ENCODE data around the gene FAM187B.

The FAM187B gene

DNA sequence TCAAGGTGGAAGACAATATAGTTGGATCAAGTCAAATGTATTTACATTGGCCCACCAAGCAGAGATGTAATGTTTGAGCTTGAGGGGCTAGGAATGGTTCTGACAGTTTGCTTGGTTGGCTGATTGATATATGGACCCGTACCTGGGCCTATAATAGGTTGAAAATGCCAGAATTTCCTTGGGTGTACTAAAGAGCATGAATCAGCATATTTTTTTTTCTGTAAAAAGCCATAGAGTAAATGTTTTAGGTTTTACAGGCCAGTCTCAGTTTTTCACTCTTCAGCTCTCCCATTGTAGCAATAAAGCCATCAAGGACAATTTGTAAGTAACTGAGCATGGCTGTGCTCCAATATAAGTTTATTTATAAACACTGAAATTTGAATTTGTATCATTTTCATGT, 47.2 kb downstream of the FAM187B start:
- TF ChIP-seq, protein P1, sequence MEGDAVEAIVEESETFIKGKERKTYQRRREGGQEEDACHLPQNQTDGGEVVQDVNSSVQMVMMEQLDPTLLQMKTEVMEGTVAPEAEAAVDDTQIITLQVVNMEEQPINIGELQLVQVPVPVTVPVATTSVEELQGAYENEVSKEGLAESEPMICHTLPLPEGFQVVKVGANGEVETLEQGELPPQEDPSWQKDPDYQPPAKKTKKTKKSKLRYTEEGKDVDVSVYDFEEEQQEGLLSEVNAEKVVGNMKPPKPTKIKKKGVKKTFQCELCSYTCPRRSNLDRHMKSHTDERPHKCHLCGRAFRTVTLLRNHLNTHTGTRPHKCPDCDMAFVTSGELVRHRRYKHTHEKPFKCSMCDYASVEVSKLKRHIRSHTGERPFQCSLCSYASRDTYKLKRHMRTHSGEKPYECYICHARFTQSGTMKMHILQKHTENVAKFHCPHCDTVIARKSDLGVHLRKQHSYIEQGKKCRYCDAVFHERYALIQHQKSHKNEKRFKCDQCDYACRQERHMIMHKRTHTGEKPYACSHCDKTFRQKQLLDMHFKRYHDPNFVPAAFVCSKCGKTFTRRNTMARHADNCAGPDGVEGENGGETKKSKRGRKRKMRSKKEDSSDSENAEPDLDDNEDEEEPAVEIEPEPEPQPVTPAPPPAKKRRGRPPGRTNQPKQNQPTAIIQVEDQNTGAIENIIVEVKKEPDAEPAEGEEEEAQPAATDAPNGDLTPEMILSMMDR (IDR thresholded peaks at IDR 0.05; ENCODE audit: low read depth, low read length): no peak
- H3K4me3 ChIP-seq (replicated peaks in 1 of 2; ENCODE audit: low read depth in 2 of 2, low read length in 2 of 2): no peak overlapping the region
- DNase-seq (ENCODE audit: low read depth in 2 of 2): no peak

DNA sequence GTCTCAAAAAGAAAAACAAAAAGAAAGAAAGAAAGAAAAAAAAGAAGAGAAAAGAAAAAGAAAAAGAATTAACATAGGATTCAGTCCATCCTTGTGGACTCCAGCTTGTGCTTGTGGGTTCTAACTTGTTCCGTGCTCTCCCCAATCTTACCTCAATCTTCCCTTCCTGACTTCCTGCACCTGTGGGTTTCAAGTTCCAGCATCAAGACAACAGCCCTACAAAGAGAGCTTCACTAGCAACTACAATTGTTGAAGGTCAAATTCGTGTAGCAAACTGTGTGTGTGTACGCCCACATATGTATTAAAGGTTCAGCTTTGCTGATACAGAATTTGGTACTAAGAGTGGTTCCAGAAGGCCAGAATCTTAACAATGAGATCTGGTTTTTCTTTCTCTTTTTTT, 48.7 kb downstream of the FAM187B start:
- TF ChIP-seq, protein P1 (IDR thresholded peaks at IDR 0.05; ENCODE audit: low read depth, low read length): no peak
- no peak for DNase-seq (ENCODE audit: low read depth in 2 of 2)
- no peak overlapping the region for H3K4me3 ChIP-seq (replicated peaks in 1 of 2; ENCODE audit: low read depth in 2 of 2, low read length in 2 of 2)

DNA sequence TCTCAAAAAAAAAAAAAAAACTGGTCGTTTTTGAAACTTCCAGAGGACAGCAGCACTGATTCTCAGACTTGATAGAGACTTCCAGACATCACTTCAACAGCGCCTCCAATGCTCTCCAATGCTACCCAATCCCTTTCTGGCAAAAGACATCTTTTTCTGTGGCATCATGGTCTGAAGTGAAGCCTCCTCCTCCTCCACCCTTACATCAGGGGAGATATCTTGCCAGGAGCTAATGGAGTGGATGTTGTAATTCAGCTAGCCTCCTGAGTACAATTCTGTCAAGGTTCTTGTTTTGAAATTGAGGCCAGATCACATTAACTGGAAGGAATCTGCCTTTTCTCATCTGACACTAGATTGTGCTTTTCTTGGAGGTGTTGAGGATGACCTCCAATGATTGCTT, 49.8 kb downstream of the FAM187B start:
- no peak overlapping the region for H3K4me3 ChIP-seq (replicated peaks in 1 of 2; ENCODE audit: low read depth in 2 of 2, low read length in 2 of 2)
- DNase-seq (ENCODE audit: low read depth in 2 of 2): peak in 1 of 2 donors; percentile 44
- TF ChIP-seq, protein P1 (IDR thresholded peaks at IDR 0.05; ENCODE audit: low read depth, low read length): no peak

DNA sequence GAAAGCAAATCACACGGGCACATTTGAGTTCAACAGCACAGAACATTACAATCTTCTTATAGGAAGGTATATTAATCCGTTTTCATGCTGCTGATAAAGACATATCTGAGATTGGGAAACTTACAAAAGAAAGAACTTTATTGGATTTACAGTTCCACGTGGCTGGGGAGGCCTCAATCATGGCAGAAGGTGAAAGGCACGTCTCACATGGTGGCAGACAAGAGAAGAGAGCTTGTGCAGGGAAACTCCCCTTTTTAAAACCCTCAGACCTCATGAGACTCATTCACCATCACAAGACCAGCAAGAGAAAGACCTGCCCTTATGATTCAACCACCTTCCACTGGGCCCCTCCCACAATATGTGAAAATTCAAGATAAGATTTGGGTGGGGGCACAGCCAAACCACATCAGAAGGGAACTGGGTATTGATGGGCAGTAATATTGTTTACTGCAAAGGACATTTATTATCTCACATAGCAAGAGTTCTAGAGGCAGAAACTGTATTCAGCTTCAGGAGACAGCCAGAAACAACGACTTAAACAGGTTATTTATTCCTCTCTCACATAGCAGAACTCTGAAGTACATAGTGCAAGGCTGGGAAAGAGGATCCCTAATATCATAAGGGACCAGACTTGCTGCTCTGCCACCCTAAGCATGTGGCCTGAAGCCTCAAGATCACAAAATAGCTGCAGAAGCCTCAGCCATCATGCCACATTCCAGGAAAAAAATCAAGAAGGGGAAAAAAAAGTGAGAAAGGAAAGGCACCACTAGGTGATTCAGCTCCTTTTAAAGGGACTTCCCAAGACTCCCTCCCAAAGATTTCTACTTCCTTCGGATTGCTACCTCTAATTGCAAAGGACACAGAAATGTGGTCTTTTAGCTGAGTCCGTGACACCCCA, 50.9 kb downstream of the FAM187B start:
- TF ChIP-seq, protein P1 (IDR thresholded peaks at IDR 0.05; ENCODE audit: low read depth, low read length): no peak
- no peak for DNase-seq (ENCODE audit: low read depth in 2 of 2)

DNA sequence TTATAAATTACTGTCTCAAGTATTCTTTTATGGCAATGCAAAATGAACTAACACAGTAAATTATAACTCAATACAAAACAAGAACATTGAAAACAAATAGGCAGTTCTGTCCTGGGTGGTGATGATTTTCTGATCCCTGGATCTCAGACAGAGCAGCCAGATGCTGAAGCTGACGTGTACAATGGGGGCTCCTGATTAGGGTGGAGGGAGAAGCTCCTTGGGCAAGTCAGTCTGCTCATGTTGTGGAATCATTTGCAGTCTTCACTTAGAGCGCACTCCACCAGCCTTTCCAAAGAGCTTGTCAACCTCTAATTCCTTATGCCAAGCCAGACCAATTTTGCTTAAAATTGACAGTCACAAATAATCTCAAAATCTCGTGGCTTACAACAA, 52.4 kb downstream of the FAM187B start:
- H3K4me3 ChIP-seq (replicated peaks in 1 of 2; ENCODE audit: low read depth in 2 of 2, low read length in 2 of 2): no peak overlapping the region
- no peak for DNase-seq (ENCODE audit: low read depth in 2 of 2)
- TF ChIP-seq, protein P1 (IDR thresholded peaks at IDR 0.05; ENCODE audit: low read depth, low read length): no peak

More for the DNA sequence above, 50.9 kb downstream of the FAM187B start:
- H3K4me3 ChIP-seq (replicated peaks in 1 of 2; ENCODE audit: low read depth in 2 of 2, low read length in 2 of 2): no peak overlapping the region

All from cardiac fibroblast (primary cell).